ENCODE data around the gene PNMT.

Gene PNMT

DNA sequence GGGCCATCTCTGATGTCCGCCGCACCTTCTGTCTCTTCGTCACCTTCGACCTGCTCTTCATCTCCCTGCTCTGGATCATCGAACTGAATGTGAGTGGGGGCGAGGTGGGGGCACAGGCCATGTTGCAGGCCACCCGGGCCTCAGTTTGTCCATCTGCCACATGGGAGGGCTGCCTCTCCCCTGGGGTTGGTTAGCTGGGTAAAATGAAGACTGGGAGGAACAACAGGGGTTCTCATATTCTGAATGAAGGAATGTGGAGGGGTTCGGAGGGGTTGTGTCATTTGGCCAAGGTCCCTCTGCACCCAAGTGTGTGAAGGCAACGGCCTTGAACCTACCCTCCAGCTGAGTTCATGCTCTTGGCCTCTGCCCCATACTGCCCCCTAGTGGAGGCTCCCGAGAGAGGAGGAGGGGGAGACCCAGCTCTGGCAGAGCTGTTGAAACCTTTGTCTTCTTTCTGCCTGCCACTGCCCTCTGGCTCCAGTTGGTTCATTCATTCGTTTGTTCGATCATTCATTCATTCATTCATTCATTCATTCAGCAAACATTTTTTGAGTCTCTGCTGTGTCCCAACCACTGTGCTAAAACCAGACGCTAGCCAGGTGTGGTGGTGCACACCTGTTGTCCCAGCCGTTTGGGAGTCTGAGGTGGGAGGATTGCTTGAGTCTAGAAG lies 14.5 kb upstream of the PNMT start:
- DNase-seq, result peak; percentile 80

DNA sequence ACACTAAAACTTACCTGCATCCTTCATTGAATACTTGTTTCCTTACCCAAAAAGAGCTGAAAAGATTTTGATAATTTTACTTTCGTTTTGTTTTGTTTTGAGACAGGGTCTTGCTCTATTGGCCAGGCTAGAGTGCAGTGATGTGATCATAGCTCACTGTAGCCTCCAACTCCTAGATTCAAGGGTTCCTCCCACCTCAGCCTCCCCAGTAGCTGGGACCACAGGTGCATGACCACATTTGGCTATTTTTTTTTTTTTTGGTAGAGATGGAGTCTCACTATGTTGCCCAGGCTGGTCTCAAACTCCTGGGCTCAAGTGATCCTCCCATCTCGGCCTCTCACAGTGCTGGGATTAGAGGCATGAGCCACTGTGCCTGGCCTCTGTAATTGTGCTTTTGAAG lies 13.1 kb upstream of the PNMT start:
- DNase-seq, result no peak

GRCh38 chr17:39658346-39658745 lies 9.9 kb upstream of the PNMT start:
- DNase-seq, result no peak

DNA sequence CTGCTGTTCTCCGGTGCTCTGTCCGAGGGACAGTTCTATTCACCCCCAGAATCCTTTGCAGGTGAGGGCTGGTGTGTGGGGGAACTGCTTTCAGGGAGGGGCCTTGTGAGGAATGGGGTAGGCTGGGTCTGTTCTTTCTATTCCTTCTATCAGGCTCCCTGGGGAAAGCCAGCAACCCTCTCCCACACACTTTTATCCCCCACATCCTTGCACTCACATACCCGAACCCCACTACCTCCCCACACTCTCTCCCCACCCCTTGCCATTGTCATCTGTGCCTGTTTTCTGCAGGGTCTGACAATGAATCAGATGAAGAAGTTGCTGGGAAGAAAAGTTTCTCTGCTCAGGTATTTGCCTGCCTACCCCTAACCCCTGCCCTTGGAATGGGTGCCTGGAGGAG lies 9.5 kb upstream of the PNMT start:
- no peak for DNase-seq

- DNase-seq, result no peak
These were observed 8.8 kb upstream of the PNMT start for GRCh38 chr17:39659279-39660010.

DNA sequence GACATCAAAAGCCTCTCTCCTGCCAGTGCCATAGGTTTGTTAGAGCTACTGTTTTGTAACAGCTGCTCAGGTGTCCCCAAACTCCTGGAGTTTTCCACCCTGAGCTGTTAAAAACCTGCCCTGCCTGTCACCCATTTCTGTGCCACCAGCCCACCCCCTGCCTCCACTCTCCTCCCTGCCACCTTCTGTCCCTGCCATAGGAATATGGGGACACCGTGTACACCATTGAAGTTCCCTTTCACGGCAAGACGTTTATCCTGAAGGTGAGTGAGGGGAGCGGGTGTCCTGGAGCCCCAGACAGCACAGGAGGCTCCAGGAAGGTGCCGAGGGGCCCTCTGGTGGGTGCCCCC lies 8.3 kb upstream of the PNMT start:
- no peak for DNase-seq

DNA sequence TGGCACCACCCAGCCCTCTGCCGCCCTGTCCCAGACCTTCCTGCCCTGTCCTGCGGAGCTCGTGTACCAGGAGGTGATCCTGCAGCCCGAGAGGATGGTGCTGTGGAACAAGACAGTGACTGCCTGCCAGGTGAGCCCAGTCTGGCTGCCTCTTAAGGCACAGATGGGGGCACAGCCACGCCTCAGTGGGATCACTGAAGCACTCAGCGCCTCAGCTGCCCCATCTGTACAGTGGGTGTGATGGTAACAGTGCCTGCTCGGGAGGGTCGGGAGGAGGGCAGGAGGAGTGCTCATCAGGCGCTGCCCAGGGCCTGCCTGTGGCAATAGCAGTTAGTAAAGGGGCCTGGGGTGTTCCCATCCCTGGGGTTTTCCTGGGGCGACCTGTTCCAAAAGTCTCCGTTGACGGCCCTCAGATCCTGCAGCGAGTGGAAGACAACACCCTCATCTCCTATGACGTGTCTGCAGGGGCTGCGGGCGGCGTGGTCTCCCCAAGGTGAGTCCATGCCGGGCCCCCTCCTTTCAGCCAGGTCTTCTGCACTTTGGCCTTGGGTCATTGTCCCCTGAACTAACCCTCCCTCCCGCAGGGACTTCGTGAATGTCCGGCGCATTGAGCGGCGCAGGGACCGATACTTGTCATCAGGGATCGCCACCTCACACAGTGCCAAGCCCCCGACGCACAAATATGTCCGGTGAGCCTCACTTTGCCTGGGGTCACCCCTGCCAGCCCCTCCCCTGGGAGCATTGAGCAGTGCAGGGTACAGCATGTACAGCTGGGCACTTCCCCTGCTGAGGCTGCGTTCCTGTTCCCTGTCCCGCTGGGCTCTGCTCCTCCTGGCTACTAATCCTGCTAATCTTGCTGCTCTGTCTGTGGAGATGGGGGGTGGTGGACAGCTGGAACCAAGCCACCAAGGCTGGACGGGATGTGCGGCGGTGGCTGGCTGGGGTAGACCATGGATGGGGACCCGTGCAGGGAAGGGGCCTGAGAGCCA lies 7.6 kb upstream of the PNMT start:
- DNase-seq, result peak; percentile 96

- peak; percentile 63 for DNase-seq
These were observed 6.3 kb upstream of the PNMT start for GRCh38 chr17:39661744-39662541.

DNA sequence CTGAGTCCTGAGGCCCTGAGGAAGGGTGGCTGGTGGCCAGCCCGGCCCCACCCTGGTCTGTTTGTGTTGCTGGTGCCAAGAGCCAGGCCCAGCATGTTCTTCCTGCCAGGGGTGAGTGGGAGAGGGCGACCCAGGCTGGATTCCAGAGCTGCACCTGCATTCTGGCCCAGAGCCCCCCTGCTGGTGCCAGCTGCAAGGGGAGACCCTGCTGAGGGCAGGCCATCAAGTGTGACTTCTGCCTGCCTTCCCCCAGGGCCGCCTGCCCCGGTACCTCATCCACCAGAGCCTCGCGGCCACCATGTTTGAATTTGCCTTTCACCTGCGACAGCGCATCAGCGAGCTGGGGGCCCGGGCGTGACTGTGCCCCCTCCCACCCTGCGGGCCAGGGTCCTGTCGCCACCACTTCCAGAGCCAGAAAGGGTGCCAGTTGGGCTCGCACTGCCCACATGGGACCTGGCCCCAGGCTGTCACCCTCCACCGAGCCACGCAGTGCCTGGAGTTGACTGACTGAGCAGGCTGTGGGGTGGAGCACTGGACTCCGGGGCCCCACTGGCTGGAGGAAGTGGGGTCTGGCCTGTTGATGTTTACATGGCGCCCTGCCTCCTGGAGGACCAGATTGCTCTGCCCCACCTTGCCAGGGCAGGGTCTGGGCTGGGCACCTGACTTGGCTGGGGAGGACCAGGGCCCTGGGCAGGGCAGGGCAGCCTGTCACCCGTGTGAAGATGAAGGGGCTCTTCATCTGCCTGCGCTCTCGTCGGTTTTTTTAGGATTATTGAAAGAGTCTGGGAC lies 5.5 kb upstream of the PNMT start:
- no peak for DNase-seq

DNA sequence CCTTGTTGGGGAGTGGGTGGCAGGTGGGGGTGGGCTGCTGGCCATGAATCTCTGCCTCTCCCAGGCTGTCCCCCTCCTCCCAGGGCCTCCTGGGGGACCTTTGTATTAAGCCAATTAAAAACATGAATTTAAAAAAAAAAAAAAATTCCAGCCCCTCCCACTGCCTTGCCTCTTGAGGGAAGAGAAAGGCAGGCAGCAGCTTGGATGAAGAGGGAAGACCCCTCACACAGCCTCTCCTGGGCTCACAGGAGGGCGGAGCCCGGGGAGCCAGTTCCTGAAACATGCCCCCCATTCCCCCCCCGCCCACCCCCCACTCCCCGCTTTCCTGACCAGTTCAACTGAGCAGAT lies 4.9 kb upstream of the PNMT start:
- DNase-seq, result peak; percentile 53

- DNase-seq, result peak; percentile 69
These were observed 4.3 kb upstream of the PNMT start for GRCh38 chr17:39663688-39664580.

GRCh38 chr17:39664581-39665561 lies 3.4 kb upstream of the PNMT start, which contains the start of gene TCAP:
Gene TCAP, plus strand, starts transcription at chr17:39665349. Its CDS starts 11 bp downstream, at chr17:39665360.
- DNase-seq, result no peak

GRCh38 chr17:39665642-39666224 lies 2.5 kb upstream of the PNMT start:
- peak; percentile 51 for DNase-seq

- no peak for DNase-seq
These were observed 2.0 kb upstream of the PNMT start for GRCh38 chr17:39666231-39666600.

- DNase-seq, result peak; percentile 46
These were observed 1.5 kb upstream of the PNMT start for GRCh38 chr17:39666601-39667261.

DNA sequence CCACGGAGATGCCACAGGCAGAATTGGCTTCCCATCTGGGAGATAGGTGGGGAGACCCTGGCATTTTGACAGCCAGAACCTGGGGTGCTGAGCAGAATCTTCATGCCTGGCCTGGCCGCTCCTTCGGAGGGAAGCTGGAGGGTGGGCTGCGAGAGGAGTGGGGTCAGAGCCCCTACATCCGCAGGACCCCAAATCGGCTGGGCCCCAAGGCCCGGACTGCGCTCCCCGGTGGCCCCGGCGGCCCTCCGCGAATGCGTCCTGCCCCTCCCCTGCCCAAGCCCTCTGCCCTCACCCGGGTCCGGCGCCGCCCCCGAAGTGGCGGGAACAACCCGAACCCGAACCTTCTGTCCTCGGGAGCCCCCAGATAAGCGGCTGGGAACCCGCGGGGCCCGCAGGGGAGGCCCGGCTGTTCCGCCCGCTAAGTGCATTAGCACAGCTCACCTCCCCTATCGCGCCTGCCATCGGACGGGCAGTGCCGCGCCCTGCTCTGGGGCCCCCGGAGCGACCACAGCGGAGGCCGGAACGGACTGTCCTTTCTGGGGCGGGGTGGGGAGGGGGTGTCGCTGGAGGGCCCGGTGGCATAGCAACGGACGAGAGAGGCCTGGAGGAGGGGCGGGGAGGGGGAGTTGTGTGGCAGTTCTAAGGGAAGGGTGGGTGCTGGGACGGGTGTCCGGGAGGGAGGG lies 850 bp upstream of the PNMT start:
- DNase-seq, result peak; percentile 79

- no peak for DNase-seq
These were observed 1.9 kb downstream of the PNMT start for GRCh38 chr17:39669897-39670735.
